Esophagus muscularis mucosa (tissue), 4 donors: ENCODE measurements around the gene PCDHGA5. TPM values are rescaled to one million over a fixed set of nuclear protein-coding genes. Genes with fewer than 3 reads are reported as not detected.
"Not testable (repeated sequence)": the region's sequence is repeated elsewhere in the genome, so short reads cannot be mapped to it uniquely, and the experiment has no call there.

Experiments
- DNase-seq: peaks from one replicate; pipeline ENCODE4 v3.0.0-alpha.2; 2017; ENCODE audit errors: extremely low spot score
- H3K27ac ChIP-seq, 4 donors: fragments of 200-600 bp; sonication (generic); replicated peaks in 1 of 4; 1 replicate in 3 of 4; 2 replicates in 1 of 4; pipeline ENCODE4 v1.5.1; 2016 to 2019; ENCODE audit warnings: mild to moderate bottlenecking in 1 of 4
- H3K27me3 ChIP-seq, 4 donors: fragments of 200-600 bp; sonication (generic); one replicate each; pipeline versions ENCODE4 v1.5.1 to v1.6.0; 2016 to 2019
- H3K36me3 ChIP-seq, 4 donors: fragments of 200-600 bp; sonication (generic); one replicate each; pipeline ENCODE4 v1.5.1; 2016 to 2019
- H3K4me1 ChIP-seq, 4 donors: fragments of 200-600 bp; sonication (generic); one replicate each; pipeline ENCODE4 v1.5.1; 2016 to 2019
- H3K4me3 ChIP-seq, 4 donors: fragments of 200-600 bp; sonication (generic); 1 replicate in 2 of 4; 2 replicates in 2 of 4; pipeline ENCODE4 v1.5.1; 2016 to 2019; ENCODE audit warnings: mild to moderate bottlenecking in 4 of 4, moderate library complexity in 1 of 4
- H3K9me3 ChIP-seq, 4 donors: fragments of 200-600 bp; sonication (generic); 1 replicate in 3 of 4; 2 replicates in 1 of 4; pipeline ENCODE4 v1.5.1; 2016 to 2019
- CTCF ChIP-seq, 3 experiments: fragments of 200-600 bp in 2 of 3; fragments of 450-650 bp in 1 of 3; sonication (generic) in 2 of 3; IDR thresholded peaks; one replicate each; pipeline ENCODE4 v1.5.1; 2017 to 2019; ENCODE audit warnings: antibody characterized with exemption in 3 of 3, mild to moderate bottlenecking in 2 of 3, moderate library complexity in 1 of 3
- EP300 ChIP-seq: sonication (generic); formaldehyde crosslinking; IDR thresholded peaks from one replicate; pipeline ENCODE4 v1.6.1; 2017; ENCODE audit warnings: antibody characterized with exemption
- POLR2A ChIP-seq: fragments of 450-650 bp; IDR thresholded peaks from one replicate; pipeline ENCODE4 v1.6.1; 2017; ENCODE audit warnings: antibody characterized with exemption, moderate library complexity, mild to moderate bottlenecking, low read depth
- POLR2AphosphoS5 ChIP-seq, 2 donors: sonication (generic); formaldehyde crosslinking; IDR thresholded peaks; one replicate each; pipeline ENCODE4 v1.6.1; 2017; ENCODE audit warnings: antibody characterized with exemption in 2 of 2
- whole genome bisulfite sequencing: methylation state at CpG from one replicate; pipeline ENCODE4 v1.1.5; 2018; 5-methylcytosine and 5-hydroxymethylcytosine counted together
- intact Hi-C: fragments of 100-400 bp; cut with DNase I; formaldehyde crosslinking; loops from one replicate; pipeline ENCODE4 v1.15.1; 2023
- total RNA-seq, 4 donors: library from RNA; depleted of rRNA; stranded (reverse); fragments of >200 nt; gene quantifications; one replicate each; pipeline versions ENCODE4 v1.1.0 to v1.2.1, GENCODE V29; 2016

PCDHGA5 gene
- total RNA-seq = 1 to 10 TPM; 2.6 to 5.4 (median 4.7) TPM

- Histone ChIP-seq H3K4me3 (peak within 1 kb of the TSS; percentile 14 to 31 (median 28)), H3K9me3 (peaks cover 5 to 100% (median 97%) of the 10 kb centered on the region in 4 donors), H3K36me3 (no peaks in the 10 kb centered on the region), H3K27ac (no peak within 1 kb of the TSS), H3K27me3 (peaks cover 0 to 43% (median 0%) of the 10 kb centered on the region in 4 donors), H3K4me1 (no peaks in the 10 kb centered on the region)
- TF ChIP-seq POLR2A (no peak), POLR2AphosphoS5 (IDR thresholded peaks at IDR 0.05) (no peak), CTCF (IDR thresholded peaks at IDR 0.05) (peak in 1 of 3 experiments; percentile 3), EP300 (no peak)
- WGBS = 19% methylated on average over 31 of the region's 34 CpGs
- intact Hi-C loops = no loop called here
- DNase-seq = no peak
Observed at GRCh38 chr5:141363952-141364660, at the start of gene PCDHGA5. PCDHGA5 (plus strand) TSS chr5:141364162; CDS start chr5:141364331, 169 bp downstream.

- H3K27ac ChIP-seq, intact Hi-C loops, H3K4me3 ChIP-seq, H3K27me3 ChIP-seq, DNase-seq: not testable (repeated sequence)
- WGBS = 89% methylated on average over 4 of the region's 4 CpGs
- peaks cover 29 to 93% (median 85%) of the 10 kb centered on the region in 4 donors for H3K9me3 ChIP-seq
- H3K36me3 ChIP-seq = peaks cover 18 to 61% (median 42%) of the 10 kb centered on the region in 4 donors
- H3K4me1 ChIP-seq = peaks cover 4 to 11% (median 7%) of the 10 kb centered on the region in 4 donors
Observed at GRCh38 chr5:141316963-141317362, 47.0 kb upstream of the PCDHGA5 start.

GRCh38 chr5:141319202-141319601 is 44.8 kb upstream of the PCDHGA5 start:
- DNase-seq = no peak
- intact Hi-C loops = no loop called here
- Histone ChIP-seq H3K36me3 (peaks cover 18 to 46% (median 42%) of the 10 kb centered on the region in 4 donors), H3K9me3 (peaks cover 23 to 81% (median 66%) of the 10 kb centered on the region in 4 donors), H3K27ac (no peak overlapping the region), H3K4me1 (peaks cover 4 to 11% (median 7%) of the 10 kb centered on the region in 4 donors), H3K27me3 (no peaks in the 10 kb centered on the region), H3K4me3 (peak overlapping the region in 2 of 4 donors; percentile 3 to 74)
- WGBS = 93% methylated on average over 6 of the region's 6 CpGs
- no peak for TF ChIP-seq POLR2A
- TF ChIP-seq POLR2AphosphoS5 (IDR thresholded peaks at IDR 0.05) = no peak
- TF ChIP-seq EP300 = no peak
- TF ChIP-seq CTCF (IDR thresholded peaks at IDR 0.05) = no peak

GRCh38 chr5:141319699-141320098 is 44.3 kb upstream of the PCDHGA5 start:
- intact Hi-C loops = loop anchor here (5.0 kb wide), 1 partner anchor 238 kb away; no protein-coding TSS in a partner anchor
- H3K4me3 ChIP-seq = peak overlapping the region; percentile 58 to 74 (median 70)
- 68% methylated on average over 5 of the region's 5 CpGs for WGBS
- TF ChIP-seq EP300 (no peak), POLR2A (no peak), POLR2AphosphoS5 (IDR thresholded peaks at IDR 0.05) (no peak), CTCF (IDR thresholded peaks at IDR 0.05) (no peak)
- H3K27ac ChIP-seq = peak overlapping the region in 1 of 4 donors; percentile 90
- peaks cover 23 to 76% (median 62%) of the 10 kb centered on the region in 4 donors for H3K9me3 ChIP-seq
- H3K4me1 ChIP-seq = peaks cover 4 to 11% (median 7%) of the 10 kb centered on the region in 4 donors
- DNase-seq = no peak
- H3K27me3 ChIP-seq = no peaks in the 10 kb centered on the region
- peaks cover 18 to 46% (median 42%) of the 10 kb centered on the region in 4 donors for H3K36me3 ChIP-seq
